ENCODE data around the gene SLC12A8.

The SLC12A8 gene

GRCh38 chr3:125052624-125053303, 159.8 kb downstream of the SLC12A8 start:
- no peak for DNase-seq (ENCODE audit: low read depth)

DNA sequence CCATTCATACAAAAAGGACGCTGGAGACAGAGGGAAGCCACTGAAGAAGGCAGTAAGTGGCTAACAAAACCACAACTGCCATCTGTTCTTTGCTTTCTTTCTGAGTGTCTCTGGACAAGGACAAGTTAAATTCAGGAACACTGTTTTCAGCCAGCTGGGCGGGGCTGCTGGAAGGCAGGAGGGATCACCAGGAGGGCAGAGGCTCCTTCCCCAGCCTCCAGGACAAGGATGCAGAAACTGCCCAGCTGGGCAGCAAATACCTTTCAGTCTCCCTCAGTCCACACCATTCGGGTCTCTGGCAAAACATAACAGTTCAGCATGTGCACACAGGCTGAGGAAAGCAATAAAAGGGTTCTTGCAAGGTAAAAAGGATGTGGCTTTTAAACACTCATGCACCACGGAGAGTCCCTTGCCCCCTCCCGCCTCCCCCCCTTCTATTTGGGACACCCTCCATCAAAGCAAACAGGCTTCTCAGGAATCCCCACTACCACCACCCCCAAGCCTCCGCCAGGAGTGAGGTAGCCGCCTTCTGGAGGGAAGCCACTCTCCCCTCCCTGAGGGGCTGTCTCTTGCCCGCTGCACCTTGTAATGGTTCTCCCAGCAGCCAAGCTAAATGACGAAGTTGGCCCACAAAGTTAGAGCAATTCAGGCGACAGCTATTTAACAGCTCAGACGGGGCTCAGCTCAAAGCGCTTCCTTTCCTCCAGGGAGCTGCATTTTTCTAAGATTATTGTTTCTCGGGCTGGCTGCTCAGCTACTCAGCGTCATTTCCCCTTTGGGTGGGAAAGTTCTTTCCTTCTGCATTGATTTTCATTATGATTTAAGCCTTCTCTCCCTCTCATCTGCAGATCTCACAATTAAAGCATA, 160.6 kb downstream of the SLC12A8 start:
- peak; percentile 85 for DNase-seq (ENCODE audit: low read depth)

DNA sequence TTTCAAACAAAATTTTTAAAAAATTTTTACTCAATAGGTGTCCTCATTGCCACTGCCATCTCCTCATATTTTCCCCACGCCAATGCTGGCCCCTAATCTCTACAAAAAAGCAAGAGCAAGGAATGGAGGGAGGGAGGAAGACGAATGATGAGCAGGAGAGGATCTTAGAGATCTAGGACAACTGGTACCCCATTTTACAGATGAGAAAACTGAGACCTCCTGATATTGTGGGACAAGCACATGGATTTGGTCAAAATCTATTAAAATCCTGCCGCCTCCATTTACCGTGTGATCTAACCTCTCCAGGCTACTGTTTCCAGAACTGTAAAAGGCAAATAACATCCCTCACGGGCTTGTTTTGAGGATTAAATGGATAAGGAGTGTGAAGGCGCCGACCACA, 161.3 kb downstream of the SLC12A8 start:
- DNase-seq (ENCODE audit: low read depth): no peak

GRCh38 chr3:125050488-125051090, 162.0 kb downstream of the SLC12A8 start:
- no peak for DNase-seq (ENCODE audit: low read depth)

DNA sequence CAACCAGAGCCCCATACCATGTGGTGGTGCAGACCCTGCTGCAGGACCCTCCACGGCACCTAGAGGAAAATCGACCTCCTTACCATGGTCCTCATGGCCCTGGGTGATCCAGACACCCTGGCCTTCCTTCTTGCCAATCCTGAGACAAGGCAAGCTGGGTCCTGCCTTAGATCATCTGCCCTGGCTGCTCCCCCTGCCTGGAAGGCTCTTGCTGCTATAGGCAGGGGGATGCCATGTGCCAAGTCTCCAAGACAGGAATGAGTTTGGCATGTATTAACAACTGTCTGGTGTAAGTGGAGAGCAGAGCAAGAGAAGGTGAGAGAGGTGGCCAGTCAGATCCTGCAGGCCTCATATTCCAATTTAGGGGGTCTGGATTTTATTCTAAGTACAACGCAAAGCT, 164.3 kb downstream of the SLC12A8 start:
- DNase-seq (ENCODE audit: low read depth): no peak

- no peak for DNase-seq (ENCODE audit: low read depth)
Measured at GRCh38 chr3:125045965-125046364, 166.6 kb downstream of the SLC12A8 start.

- DNase-seq (ENCODE audit: low read depth): no peak
Measured at GRCh38 chr3:125045194-125045593, 167.4 kb downstream of the SLC12A8 start.

- no peak for DNase-seq (ENCODE audit: low read depth)
Measured at GRCh38 chr3:125043599-125044151, 168.9 kb downstream of the SLC12A8 start.

GRCh38 chr3:125042725-125043406, 169.7 kb downstream of the SLC12A8 start:
- DNase-seq (ENCODE audit: low read depth): no peak

DNA sequence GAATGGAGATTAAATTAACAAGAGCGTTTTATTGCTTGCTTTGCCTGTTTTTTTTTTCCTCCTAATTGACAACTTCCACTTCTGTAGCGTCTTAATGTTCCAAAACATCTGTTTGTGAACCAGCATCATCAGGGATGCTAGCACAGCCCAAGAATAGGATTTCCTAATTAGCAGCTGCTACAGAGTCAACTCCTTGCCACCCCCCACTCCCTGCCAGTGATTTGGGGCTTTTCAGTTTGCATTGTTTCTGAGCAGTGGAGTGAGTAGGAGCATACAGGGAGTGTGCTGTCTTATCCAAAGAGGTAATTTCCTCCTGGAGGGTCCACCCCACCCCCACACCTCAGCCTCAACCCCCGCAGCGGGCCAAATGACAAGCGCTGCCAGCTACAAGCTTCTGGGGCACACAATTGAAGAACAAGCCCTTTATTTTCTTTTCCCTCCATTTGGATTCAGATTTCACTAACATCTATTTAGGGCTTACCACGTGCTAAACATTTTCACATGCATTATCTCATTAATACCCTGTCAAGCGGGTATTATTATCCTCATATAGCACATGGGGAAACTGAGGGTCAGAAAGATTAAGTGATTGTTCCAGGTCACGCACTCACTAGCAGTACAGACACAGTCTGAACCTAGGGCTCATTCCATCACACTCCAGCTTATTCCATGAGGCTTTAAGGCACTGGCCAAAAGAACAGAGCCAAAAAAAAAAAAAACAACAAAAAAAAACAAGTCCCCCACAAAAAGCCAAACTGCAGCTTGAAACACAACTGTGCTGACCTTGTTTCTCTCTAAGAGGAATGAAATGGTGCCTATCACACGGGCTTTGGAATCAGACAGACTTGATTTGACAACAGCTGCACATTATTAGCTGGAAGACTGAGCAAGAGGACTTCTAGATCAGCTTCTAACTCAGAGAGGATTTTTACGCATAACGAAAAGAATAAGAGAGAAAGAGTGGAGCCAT, 173.1 kb downstream of the SLC12A8 start:
- no peak for DNase-seq (ENCODE audit: low read depth)

DNA sequence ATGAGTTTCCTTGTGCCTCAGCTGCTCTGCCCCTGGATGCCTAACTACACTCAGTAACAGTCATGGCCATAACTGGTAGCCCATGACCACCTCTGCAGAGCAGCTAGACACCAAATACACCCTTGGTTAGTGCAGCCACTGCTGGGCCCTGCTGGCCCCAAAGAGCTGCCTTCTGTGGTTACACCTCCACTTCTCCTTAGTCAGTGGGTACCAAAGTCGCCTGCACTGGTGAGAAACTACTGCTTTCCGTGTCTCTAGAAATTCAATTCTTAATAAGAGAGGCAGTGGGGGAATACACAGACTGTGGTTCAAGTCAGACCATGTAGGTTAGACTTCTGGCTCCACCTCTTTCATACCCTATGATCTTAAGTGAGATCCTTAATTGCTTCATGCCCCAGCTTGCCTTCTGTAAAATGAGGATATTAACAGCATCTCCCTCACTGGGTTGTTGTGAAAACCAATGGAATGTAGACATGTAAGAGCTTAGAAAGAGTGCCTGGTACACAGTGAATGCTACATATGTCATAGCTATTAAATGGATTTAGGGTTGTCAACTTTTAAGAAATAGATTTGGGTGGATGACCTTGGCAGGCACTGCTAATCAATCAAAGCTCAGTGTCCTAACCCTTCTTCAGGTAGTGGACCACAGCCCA, 174.9 kb downstream of the SLC12A8 start:
- DNase-seq (ENCODE audit: low read depth): no peak

DNA sequence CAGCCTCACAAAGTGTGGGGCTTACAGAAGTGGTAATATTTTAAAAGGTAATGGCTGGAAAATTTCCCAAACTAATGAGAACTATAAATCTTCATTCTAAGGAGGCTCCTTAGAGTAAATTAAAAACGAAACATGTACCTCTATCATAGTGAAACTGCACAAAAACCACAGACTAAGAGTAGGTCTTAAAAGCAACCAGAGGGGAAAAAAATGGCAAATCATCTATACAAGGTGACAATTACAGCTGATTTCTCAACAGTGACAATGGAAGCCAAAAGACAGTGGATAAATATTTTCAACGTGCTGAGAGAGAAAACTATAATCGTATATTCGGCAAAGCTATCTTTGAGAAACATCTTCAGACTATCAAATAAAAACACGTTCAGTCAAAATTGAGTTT, 177.3 kb downstream of the SLC12A8 start:
- no peak for DNase-seq (ENCODE audit: low read depth)

- no peak for DNase-seq (ENCODE audit: low read depth)
Measured at GRCh38 chr3:125033616-125034015, 178.9 kb downstream of the SLC12A8 start.

- no peak for DNase-seq (ENCODE audit: low read depth)
Measured at GRCh38 chr3:125033135-125033534, 179.4 kb downstream of the SLC12A8 start.

GRCh38 chr3:125032683-125033082, 179.9 kb downstream of the SLC12A8 start:
- DNase-seq (ENCODE audit: low read depth): no peak
